Hepatocyte (in vitro differentiated cells): Measurements from ENCODE around the gene ALOX12.

Source experiments
- CTCF ChIP-seq: fragments of 200-600 bp; sonication (generic); IDR thresholded peaks from 2 replicates; pipeline ENCODE4 v1.5.1; 2016; ENCODE audit warnings: antibody characterized with exemption, mild to moderate bottlenecking; ENCODE audit not compliant: poor library complexity
- EZH2 ChIP-seq: fragments of 200-600 bp; sonication (generic); IDR thresholded peaks from 2 replicates; pipeline ENCODE4 v1.6.1; 2016; ENCODE audit warnings: antibody characterized with exemption, mild to moderate bottlenecking, borderline replicate concordance
- EZH2phosphoT487 ChIP-seq: fragments of 200-600 bp; sonication (generic); IDR thresholded peaks from one replicate; pipeline ENCODE4 v1.6.1; 2018; ENCODE audit warnings: antibody characterized with exemption, mild to moderate bottlenecking, low read depth, moderate library complexity; ENCODE audit not compliant: unreplicated experiment, severe bottlenecking

- TF ChIP-seq EZH2, result no peak
- TF ChIP-seq CTCF, result no peak
- no peak for TF ChIP-seq EZH2phosphoT487
These were observed 39.2 kb downstream of the ALOX12 start for GRCh38 chr17:7034955-7035590.
